Activated CD4-positive, alpha-beta T cell treated with anti-CD3 and anti-CD28 coated beads, Interleukin-2, Interleukin-4, amounts not matched to agents 100 ng/mL and 50 ng/mL, durations not matched to agents 16 hours and 8 hours (primary cell): Measurements from ENCODE around the gene ATXN1.

ENCODE experiments used
- DNase-seq: peaks from one replicate; pipeline ENCODE4 v3.0.0-alpha.2; 2020; ENCODE audit warnings: low spot score

The ATXN1 gene

GRCh38 chr6:16671302-16672289, 89.7 kb downstream of the ATXN1 start:
- no peak for DNase-seq

DNA sequence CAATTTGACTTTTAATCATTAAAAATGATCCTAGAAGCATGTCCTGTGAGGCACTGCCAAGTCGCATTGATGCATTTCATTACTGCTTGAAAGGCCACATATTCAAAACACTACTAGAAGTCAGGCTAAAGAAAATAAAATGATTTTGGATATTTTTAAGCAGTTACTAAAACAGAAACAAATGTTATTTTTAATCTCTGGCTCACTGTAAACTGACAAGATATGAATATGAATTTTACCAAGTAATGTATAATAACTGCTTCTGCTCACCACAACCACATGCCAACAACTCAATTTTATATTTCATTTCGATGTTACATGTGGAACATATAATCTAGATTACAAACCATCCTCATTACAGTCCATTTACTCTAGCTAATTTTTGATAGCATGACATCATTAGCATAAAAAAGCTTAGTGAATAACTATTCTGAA, 90.6 kb downstream of the ATXN1 start:
- DNase-seq = peak; percentile 77

GRCh38 chr6:16670183-16670582, 91.1 kb downstream of the ATXN1 start:
- no peak for DNase-seq

DNA sequence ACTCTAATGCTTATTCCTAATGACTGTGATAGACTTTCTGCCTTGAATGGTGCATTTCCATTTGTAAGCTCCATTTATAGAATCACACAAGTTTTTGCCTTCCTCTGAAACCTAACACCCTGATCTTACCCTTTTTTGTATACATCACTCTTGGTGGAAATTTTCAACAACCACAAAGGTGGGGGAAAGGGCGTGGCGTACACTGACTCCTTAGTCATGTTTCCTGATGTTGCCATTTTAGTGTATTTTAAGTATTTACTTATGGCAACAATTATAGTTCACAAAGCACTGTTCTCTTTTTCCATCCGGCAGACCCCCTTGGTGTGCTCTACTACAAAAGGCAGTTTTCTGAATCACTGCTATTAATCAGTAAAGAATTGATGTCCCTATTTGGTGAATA, 92.0 kb downstream of the ATXN1 start:
- peak; percentile 80 for DNase-seq

GRCh38 chr6:16667509-16667908, 93.8 kb downstream of the ATXN1 start:
- DNase-seq = no peak

GRCh38 chr6:16665992-16666391, 95.3 kb downstream of the ATXN1 start:
- DNase-seq = no peak

GRCh38 chr6:16665182-16665581, 96.1 kb downstream of the ATXN1 start:
- DNase-seq = no peak

DNA sequence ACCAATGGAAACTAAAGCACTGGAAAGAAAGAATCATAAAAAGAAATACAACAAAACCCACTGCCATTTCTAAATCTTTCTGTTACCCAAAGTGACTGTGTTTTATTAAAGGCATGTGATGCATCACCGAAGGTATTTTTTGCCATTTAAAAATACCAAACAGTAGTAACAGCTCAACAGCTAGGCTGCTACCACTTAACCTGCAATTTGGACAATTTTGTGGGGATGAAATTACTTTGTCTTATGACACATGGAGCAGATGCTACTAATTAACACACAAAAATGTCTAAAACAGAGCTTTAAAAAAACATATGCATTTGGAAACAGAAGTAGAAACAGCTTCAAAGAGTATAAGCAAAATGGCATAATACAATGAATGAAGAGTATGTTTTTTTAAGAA, 97.4 kb downstream of the ATXN1 start:
- no peak for DNase-seq

DNA sequence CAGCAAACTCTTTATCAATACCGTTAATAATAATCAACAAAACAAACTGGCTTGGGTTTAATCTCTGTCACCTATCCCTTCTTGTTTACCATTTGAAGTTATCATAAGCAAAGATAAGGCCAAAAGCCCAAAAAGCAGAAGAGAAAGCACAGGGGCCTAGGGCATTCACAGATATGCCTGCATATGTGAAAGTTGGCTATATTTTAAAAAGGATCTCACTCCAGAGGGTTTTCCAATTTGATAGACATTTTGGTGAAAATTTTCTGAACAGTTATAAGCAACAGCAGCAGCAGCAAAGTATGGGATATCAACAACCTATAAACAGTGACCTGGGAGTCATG, 101.1 kb downstream of the ATXN1 start:
- DNase-seq = no peak

DNA sequence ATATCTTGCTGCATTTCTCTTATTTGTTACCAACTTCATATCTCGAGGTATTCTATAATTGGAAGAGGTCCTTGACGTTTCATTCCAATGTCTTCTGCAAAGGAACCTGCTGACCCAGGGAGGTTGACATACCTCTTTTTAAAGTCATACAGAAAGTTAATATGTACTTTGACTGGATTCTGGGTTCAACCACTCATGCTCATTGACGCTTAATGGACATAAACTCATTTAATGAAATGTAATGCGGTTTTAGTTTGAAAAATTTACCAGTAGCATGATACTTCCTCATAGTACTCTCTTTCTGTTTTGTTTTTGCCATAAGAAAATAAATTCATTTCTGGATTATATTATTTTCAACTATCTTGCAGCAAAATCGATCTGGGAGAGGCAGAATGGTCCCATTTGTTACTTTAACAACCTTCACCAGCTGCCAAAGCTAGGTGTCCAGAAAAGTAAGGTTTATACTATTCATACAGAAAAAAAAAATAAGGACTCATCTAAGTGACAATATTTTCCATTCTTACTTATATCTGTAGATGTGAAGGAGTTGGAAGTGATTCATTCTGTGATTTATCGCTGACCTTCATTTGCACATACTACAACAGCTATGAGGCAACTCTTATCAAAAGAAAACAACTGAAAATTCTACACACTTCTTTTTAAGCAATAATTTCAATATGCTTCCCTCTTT, 101.6 kb downstream of the ATXN1 start:
- DNase-seq = peak; percentile 68

- DNase-seq = no peak
Observed at GRCh38 chr6:16658348-16659034, 102.8 kb downstream of the ATXN1 start.

DNA sequence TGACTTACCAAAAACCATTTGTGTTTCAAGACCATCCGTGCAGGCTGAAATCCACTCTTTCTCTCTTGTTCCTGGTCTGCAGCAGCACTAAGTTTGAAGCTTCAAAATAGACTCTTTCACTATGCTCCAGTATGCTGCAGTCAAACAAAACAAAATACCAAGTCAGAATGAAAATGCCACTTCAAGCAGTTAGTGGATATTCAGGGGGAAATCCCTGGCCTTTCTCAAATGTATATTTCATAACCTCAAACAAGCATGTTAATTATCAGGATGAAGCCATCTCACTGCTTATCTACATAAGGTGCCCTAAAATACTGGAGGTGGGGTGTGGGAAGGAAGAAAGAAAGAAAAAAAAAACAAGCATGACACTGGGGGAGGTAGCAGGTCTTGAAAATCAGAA, 103.5 kb downstream of the ATXN1 start:
- DNase-seq = peak; percentile 84

DNA sequence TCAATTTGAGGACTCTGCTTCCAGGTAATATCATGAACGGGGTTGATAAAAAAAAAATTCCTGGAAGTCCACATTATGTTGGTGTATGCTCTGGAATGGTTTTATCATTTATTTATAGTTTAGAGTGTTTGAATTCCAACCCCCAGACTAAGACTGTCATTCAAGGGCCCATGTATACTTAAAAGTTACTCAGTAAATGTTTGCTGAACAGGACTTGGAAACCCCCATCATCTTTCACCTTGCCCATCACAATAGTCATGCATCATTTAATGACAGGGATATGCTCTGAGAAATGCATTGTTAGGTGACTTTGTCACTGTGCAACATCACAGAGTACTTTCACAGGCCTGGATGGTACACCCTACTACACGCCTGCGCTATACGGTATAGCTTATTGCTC, 104.8 kb downstream of the ATXN1 start:
- no peak for DNase-seq

DNA sequence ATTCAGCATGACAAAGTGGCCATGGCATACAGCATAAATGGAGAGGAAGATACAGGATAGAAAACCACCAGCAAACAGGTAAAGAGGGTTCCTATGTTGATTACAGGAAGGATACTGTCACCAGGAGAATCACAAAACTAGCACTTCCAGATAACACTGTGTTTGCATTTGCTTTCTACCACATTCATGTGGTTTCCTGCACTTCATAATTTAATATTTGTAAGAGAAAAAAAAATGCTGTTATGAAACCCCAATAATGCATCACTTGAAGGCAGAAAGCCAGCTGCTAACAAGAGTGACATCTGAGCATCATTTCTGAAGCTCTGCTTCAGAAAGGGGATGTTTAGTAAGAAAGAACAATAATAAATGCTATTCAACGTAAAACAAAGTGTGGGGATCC, 106.6 kb downstream of the ATXN1 start:
- peak; percentile 67 for DNase-seq

GRCh38 chr6:16653226-16653625, 108.0 kb downstream of the ATXN1 start:
- no peak for DNase-seq

GRCh38 chr6:16651871-16652270, 109.4 kb downstream of the ATXN1 start:
- DNase-seq = peak; percentile 69

GRCh38 chr6:16649890-16650289, 111.4 kb downstream of the ATXN1 start:
- DNase-seq = no peak

DNA sequence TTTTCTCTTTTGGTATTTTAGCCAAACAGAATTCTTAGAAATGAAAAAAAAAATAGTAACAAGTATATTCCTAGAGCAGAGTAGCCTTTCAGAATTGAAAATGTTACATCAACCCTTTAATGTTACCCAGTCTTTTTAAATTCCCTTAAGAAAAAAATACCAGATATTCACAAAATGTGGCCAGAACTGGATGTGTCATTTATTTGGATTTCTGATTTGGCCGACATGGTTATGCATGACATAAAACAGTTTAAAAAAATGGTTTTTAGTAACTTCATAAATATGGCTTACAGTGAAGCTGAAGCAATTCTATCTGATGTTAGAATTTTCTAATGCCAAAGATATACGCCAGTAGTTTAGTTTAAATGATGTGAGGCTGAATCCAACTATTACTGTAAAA, 112.0 kb downstream of the ATXN1 start:
- no peak for DNase-seq

- no peak for DNase-seq
Observed at GRCh38 chr6:16648003-16648402, 113.3 kb downstream of the ATXN1 start.

GRCh38 chr6:16647422-16647821, 113.8 kb downstream of the ATXN1 start:
- DNase-seq = no peak

GRCh38 chr6:16644540-16645250, 116.6 kb downstream of the ATXN1 start:
- no peak for DNase-seq
